A549 (cell line): ENCODE results near the gene PDLIM5.

Source experiments
- CHD2 ChIP-seq: fragments of 150-350 bp; IDR thresholded peaks from 2 replicates; pipeline ENCODE4 v1.6.1; 2014; ENCODE audit warnings: low read length; ENCODE audit not compliant: partially characterized antibody
- CHD4 ChIP-seq: fragments of 200-600 bp; sonication (generic); IDR thresholded peaks from 2 replicates; pipeline ENCODE4 v1.6.1; 2016; ENCODE audit warnings: antibody characterized with exemption, mild to moderate bottlenecking, borderline replicate concordance
- KDM5A ChIP-seq: fragments of 200-600 bp; sonication (generic); IDR thresholded peaks from 2 replicates; pipeline ENCODE4 v1.6.1; 2016; ENCODE audit warnings: antibody characterized with exemption, mild to moderate bottlenecking
- MYC ChIP-seq: IDR thresholded peaks from 2 replicates; pipeline ENCODE4 v1.6.1; 2012; ENCODE audit warnings: mild to moderate bottlenecking, inconsistent platforms, low read length, improper control_type of control experiment, borderline replicate concordance
- NR3C1 ChIP-seq: fragments of >200 bp; sonication (Bioruptor Twin); formaldehyde crosslinking; IDR thresholded peaks from 3 replicates; pipeline ENCODE4 v1.6.1; 2017
- POLR2A ChIP-seq: IDR thresholded peaks from 2 replicates; pipeline ENCODE4 v1.6.1; 2012; ENCODE audit warnings: mild to moderate bottlenecking, low read length
- RARB ChIP-seq: fragments of 250-450 bp; sonication (Bioruptor Pico); IDR thresholded peaks from 2 replicates; pipeline ENCODE4 v1.8.0; 2021; ENCODE audit warnings: mild to moderate bottlenecking, moderate library complexity
- REST ChIP-seq: fragments of 200-600 bp; sonication (generic); IDR thresholded peaks from 2 replicates; pipeline ENCODE4 v1.6.1; 2016; ENCODE audit warnings: antibody characterized with exemption, mild to moderate bottlenecking, moderate library complexity
- USF2 ChIP-seq: fragments of 450-650 bp; IDR thresholded peaks from 2 replicates; pipeline ENCODE4 v1.6.1; 2014; ENCODE audit warnings: antibody characterized with exemption
- ZNF302 ChIP-seq: fragments of 250-450 bp; sonication (Bioruptor Pico); IDR thresholded peaks from 2 replicates; pipeline ENCODE4 v1.9.0; 2021; ENCODE audit warnings: inconsistent platforms, mild to moderate bottlenecking, moderate library complexity
- TF ChIP-seq, protein P1 (sequence below): fragments of >200 bp; sonication (Bioruptor Twin); formaldehyde crosslinking; IDR thresholded peaks from 3 replicates; pipeline ENCODE4 v1.5.1; 2016

GRCh38 chr4:94561249-94562024 lies 109.7 kb downstream of the PDLIM5 start:
- TF ChIP-seq KDM5A, result no peak
- TF ChIP-seq, protein P1, sequence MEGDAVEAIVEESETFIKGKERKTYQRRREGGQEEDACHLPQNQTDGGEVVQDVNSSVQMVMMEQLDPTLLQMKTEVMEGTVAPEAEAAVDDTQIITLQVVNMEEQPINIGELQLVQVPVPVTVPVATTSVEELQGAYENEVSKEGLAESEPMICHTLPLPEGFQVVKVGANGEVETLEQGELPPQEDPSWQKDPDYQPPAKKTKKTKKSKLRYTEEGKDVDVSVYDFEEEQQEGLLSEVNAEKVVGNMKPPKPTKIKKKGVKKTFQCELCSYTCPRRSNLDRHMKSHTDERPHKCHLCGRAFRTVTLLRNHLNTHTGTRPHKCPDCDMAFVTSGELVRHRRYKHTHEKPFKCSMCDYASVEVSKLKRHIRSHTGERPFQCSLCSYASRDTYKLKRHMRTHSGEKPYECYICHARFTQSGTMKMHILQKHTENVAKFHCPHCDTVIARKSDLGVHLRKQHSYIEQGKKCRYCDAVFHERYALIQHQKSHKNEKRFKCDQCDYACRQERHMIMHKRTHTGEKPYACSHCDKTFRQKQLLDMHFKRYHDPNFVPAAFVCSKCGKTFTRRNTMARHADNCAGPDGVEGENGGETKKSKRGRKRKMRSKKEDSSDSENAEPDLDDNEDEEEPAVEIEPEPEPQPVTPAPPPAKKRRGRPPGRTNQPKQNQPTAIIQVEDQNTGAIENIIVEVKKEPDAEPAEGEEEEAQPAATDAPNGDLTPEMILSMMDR, result no peak
- TF ChIP-seq POLR2A, result no peak
- no peak for TF ChIP-seq RARB (CRISPR knock-in tag)
- TF ChIP-seq MYC, result no peak
- TF ChIP-seq NR3C1, result no peak
- TF ChIP-seq ZNF302 (CRISPR knock-in tag), result no peak
- no peak for TF ChIP-seq CHD2
- no peak for TF ChIP-seq REST
- TF ChIP-seq CHD4, result no peak
- no peak for TF ChIP-seq USF2
